SK-N-SH (cell line): Measurements from ENCODE around the gene GHRHR. TPM values are rescaled to one million over a fixed set of nuclear protein-coding genes. Genes with fewer than 3 reads are reported as not detected.

Experiments
- CTCF ChIA-PET: fragments of 300-600, 350-600 bp; formaldehyde crosslinking; extraction: SDS; loops from one replicate; lab custom pipeline; 2021; lab: Yijun Ruan, JAX
- POLR2A ChIA-PET: fragments of 350-600 bp; sonication (Branson Sonifier 250); formaldehyde crosslinking; extraction: SDS; loops from one replicate; lab custom pipeline; 2020; ENCODE audit warnings: antibody characterized with exemption, inconsistent platforms; lab: Yijun Ruan, JAX
- DNase-seq: peaks from one replicate; pipeline ENCODE4 v3.0.0; 2012
- H2AFZ ChIP-seq: fragments of 200-600 bp; sonication (generic); 2 replicates; pipeline ENCODE4 v1.8.1; 2016; ENCODE audit warnings: antibody characterized with exemption, mild to moderate bottlenecking, low read depth
- H3F3A ChIP-seq: fragments of 200-600 bp; sonication (generic); replicated peaks from 2 replicates; pipeline ENCODE3; 2016; ENCODE audit warnings: antibody characterized with exemption, mild to moderate bottlenecking; ENCODE audit not compliant: insufficient read depth
- H3K27ac ChIP-seq, 2 experiments: fragments of 200-500 bp in 1 of 2; fragments of 200-600 bp in 1 of 2; sonication (Bioruptor generic) in 1 of 2; sonication (generic), shearing (Covaris generic) in 1 of 2; 2 replicates each; pipeline versions ENCODE4 v1.5.1 to v1.6.1; 2014 to 2016; ENCODE audit warnings: low read depth in 2 of 2, inconsistent platforms in 1 of 2, low read length in 1 of 2, mild to moderate bottlenecking in 1 of 2, mixed read lengths in 1 of 2
- H3K27me3 ChIP-seq: fragments of 200-600 bp; sonication (generic), shearing (Covaris generic); 2 replicates; pipeline ENCODE4 v1.6.1; 2016; ENCODE audit warnings: mixed run types; ENCODE audit not compliant: insufficient read depth
- H3K36me3 ChIP-seq, 2 experiments: fragments of 200-500 bp in 1 of 2; fragments of 200-600 bp in 1 of 2; sonication (Bioruptor generic) in 1 of 2; sonication (generic) in 1 of 2; replicated peaks in 1 of 2; 2 replicates each; pipeline versions ENCODE3 to v1.5.1; 2014 to 2016; ENCODE audit warnings: low read length in 1 of 2, mild to moderate bottlenecking in 1 of 2; ENCODE audit not compliant: insufficient read depth in 2 of 2, control insufficient read depth in 1 of 2
- H3K4me1 ChIP-seq, 2 experiments: fragments of 200-500 bp in 1 of 2; fragments of 200-600 bp in 1 of 2; sonication (Bioruptor generic) in 1 of 2; sonication (generic), shearing (Covaris generic) in 1 of 2; 2 replicates each; pipeline versions ENCODE4 v1.5.1 to v1.6.1; 2014 to 2016; ENCODE audit warnings: low read depth in 1 of 2, low read length in 1 of 2, mixed run types in 1 of 2; ENCODE audit not compliant: insufficient read depth in 2 of 2, control insufficient read depth in 1 of 2
- H3K4me2 ChIP-seq: fragments of 200-600 bp; sonication (generic), shearing (Covaris generic); 2 replicates; pipeline ENCODE4 v1.6.1; 2017; ENCODE audit warnings: mixed run types
- H3K4me3 ChIP-seq, 2 experiments: fragments of 200-500 bp in 1 of 2; fragments of 200-600 bp in 1 of 2; sonication (Bioruptor generic) in 1 of 2; sonication (generic), shearing (Covaris generic) in 1 of 2; 2 replicates each; pipeline versions ENCODE4 v1.5.1 to v1.8.1; 2014 to 2016; ENCODE audit warnings: low read depth in 2 of 2, inconsistent platforms in 1 of 2, low read length in 1 of 2, mild to moderate bottlenecking in 1 of 2, mixed read lengths in 1 of 2, moderate library complexity in 1 of 2
- H3K79me2 ChIP-seq: fragments of 200-600 bp; sonication (generic); 2 replicates; pipeline ENCODE4 v1.8.1; 2017; ENCODE audit warnings: mild to moderate bottlenecking; ENCODE audit not compliant: insufficient read depth
- H3K9ac ChIP-seq: fragments of 200-600 bp; sonication (generic); 2 replicates; pipeline ENCODE4 v1.6.1; 2017; ENCODE audit warnings: mixed run types
- H3K9me2 ChIP-seq: fragments of 200-600 bp; sonication (generic); 2 replicates; pipeline ENCODE4 v1.6.1; 2017; ENCODE audit warnings: mixed run types
- H3K9me3 ChIP-seq: fragments of 200-600 bp; sonication (generic); 2 replicates; pipeline ENCODE4 v1.6.1; 2017; ENCODE audit warnings: mixed run types, mild to moderate bottlenecking, moderate library complexity
- H4K20me1 ChIP-seq: fragments of 200-600 bp; sonication (generic); 2 replicates; pipeline ENCODE4 v1.6.1; 2017; ENCODE audit warnings: mild to moderate bottlenecking, mixed run types; ENCODE audit not compliant: insufficient read depth
- CHD2 ChIP-seq: fragments of 150-350 bp; IDR thresholded peaks from 2 replicates; pipeline ENCODE4 v1.6.1; 2018; ENCODE audit warnings: low read length; ENCODE audit not compliant: partially characterized antibody
- CTCF ChIP-seq: fragments of 200-600 bp; sonication (generic); IDR thresholded peaks from 2 replicates; pipeline ENCODE4 v1.6.1; 2017; ENCODE audit warnings: antibody characterized with exemption, mild to moderate bottlenecking, moderate library complexity
- ELF1 ChIP-seq: IDR thresholded peaks from 2 replicates; pipeline ENCODE4 v1.4.0; 2012
- EP300 ChIP-seq, 2 experiments: IDR thresholded peaks; 2 replicates each; pipeline versions ENCODE4 v1.4.0 to v1.6.1; 2012; ENCODE audit warnings: borderline replicate concordance in 1 of 2, low read depth in 1 of 2, low read length in 1 of 2
- PBX3 ChIP-seq: IDR thresholded peaks from 2 replicates; pipeline ENCODE4; 2012
- POLR2AphosphoS5 ChIP-seq: IDR thresholded peaks from 2 replicates; pipeline ENCODE4 v1.6.1; 2012; ENCODE audit warnings: low read depth, low read length
- REST ChIP-seq: IDR thresholded peaks from 2 replicates; pipeline ENCODE4 v1.6.1; 2012; ENCODE audit warnings: mild to moderate bottlenecking, low read depth, low read length, moderate library complexity
- RFX5 ChIP-seq: IDR thresholded peaks from 2 replicates; pipeline ENCODE4 v1.6.1; 2012; ENCODE audit warnings: mild to moderate bottlenecking, improper control_type of control experiment, low read length
- RXRA ChIP-seq: IDR thresholded peaks from 2 replicates; pipeline ENCODE4 v1.4.0; 2012; ENCODE audit warnings: low read depth, mild to moderate bottlenecking, borderline replicate concordance
- SIN3A ChIP-seq: IDR thresholded peaks from 2 replicates; pipeline ENCODE4 v1.6.1; 2012; ENCODE audit warnings: low read depth, mild to moderate bottlenecking, low read length, moderate library complexity, borderline replicate concordance
- TAF1 ChIP-seq: IDR thresholded peaks from 2 replicates; pipeline ENCODE4 v1.6.1; 2012; ENCODE audit warnings: low read depth, mild to moderate bottlenecking, low read length, moderate library complexity, borderline replicate concordance
- TCF12 ChIP-seq: IDR thresholded peaks from 2 replicates; pipeline ENCODE4 v1.4.0; 2012
- USF1 ChIP-seq: IDR thresholded peaks from 2 replicates; pipeline ENCODE4 v1.4.0; 2012; ENCODE audit warnings: low read depth, borderline replicate concordance
- USF2 ChIP-seq: fragments of 150-350 bp; IDR thresholded peaks from 2 replicates; pipeline ENCODE4 v1.6.1; 2017; ENCODE audit warnings: antibody characterized with exemption, low read length, low read depth, borderline replicate concordance
- YY1 ChIP-seq: IDR thresholded peaks from 2 replicates; pipeline ENCODE4 v1.4.0; 2012; ENCODE audit warnings: low read depth, mild to moderate bottlenecking
- WGBS: methylation state at CpG from one replicate; pipeline ENCODE4 v1.1.6; 2017; ENCODE audit warnings: low lambda C conversion rate; 5-methylcytosine and 5-hydroxymethylcytosine counted together
- polyA plus RNA-seq, 3 experiments: library from polyadenylated mRNA; depleted of rRNA; stranded (reverse); fragments of >200 nt; gene quantifications; 2 replicates each; pipeline ENCODE4 v1.2.3, GENCODE V29; 2012

GHRHR gene
- polyA plus RNA-seq, 1 of the 3 experiments (the other 2 are of a cell fraction) = not detected

- POLR2A ChIA-PET = interaction anchor here (1.0 to 4.4 kb wide), 3 partner anchors 59 to 137 kb away, joined by 5 to 35 read pairs (median 5); no protein-coding TSS in a partner anchor
- DNase-seq = no peak
- TF ChIP-seq TCF12 = no peak
- TF ChIP-seq CHD2 = no peak
- TF ChIP-seq CTCF = no peak
- TF ChIP-seq SIN3A = no peak
- TF ChIP-seq RFX5 = no peak
- TF ChIP-seq REST = no peak
Observed at GRCh38 chr7:30984359-30985107, 20.8 kb downstream of the GHRHR start.

GRCh38 chr7:30985756-30986155 lies 22.0 kb downstream of the GHRHR start:
- no peaks in the 10 kb centered on the region for H3K36me3 ChIP-seq
- WGBS = 70% methylated on average over 7 of the region's 7 CpGs
- H3K9me2 ChIP-seq = no peaks in the 10 kb centered on the region
- no peaks in the 10 kb centered on the region for H3K9me3 ChIP-seq
- H3K79me2 ChIP-seq = no peaks in the 10 kb centered on the region
- ChIA-PET POLR2A (interaction anchor here (4.4 kb wide), 1 partner anchor 136 kb away, joined by 35 read pairs; no protein-coding TSS in a partner anchor), CTCF (interaction anchor here (1.0 to 31.8 kb wide), 14 partner anchors 8 to 195 kb away, joined by 3 to 1191 read pairs (median 40); partner anchors contain the start of gene ADCYAP1R1)
- peaks cover 0 to 11% of the 10 kb centered on the region in 2 experiments; a peak in 1 of 4 replicates for H3K4me1 ChIP-seq
- no peak overlapping the region for H3K9ac ChIP-seq
- TF ChIP-seq EP300 (IDR thresholded peaks at IDR 0.05; ENCODE audit: borderline replicate concordance in 1 of 2, low read depth in 1 of 2, low read length in 1 of 2) (no peak), CHD2 (no peak), USF1 (no peak), POLR2AphosphoS5 (no peak), TCF12 (no peak), ELF1 (no peak), YY1 (no peak), TAF1 (no peak), RXRA (no peak), USF2 (no peak), PBX3 (no peak)
- H3F3A ChIP-seq = no peaks in the 10 kb centered on the region
- DNase-seq = no peak
- no peak overlapping the region for H3K4me3 ChIP-seq
- H3K4me2 ChIP-seq = no peak overlapping the region
- no peak overlapping the region for H3K27ac ChIP-seq
- H4K20me1 ChIP-seq = no peaks in the 10 kb centered on the region
- peaks cover 4% of the 10 kb centered on the region; the same call in 1 of the 2 replicates for H3K27me3 ChIP-seq
- no peak overlapping the region for H2AFZ ChIP-seq

More at GRCh38 chr7:30984359-30985107, 20.8 kb downstream of the GHRHR start:
- Histone ChIP-seq H3K79me2 (no peaks in the 10 kb centered on the region), H3K9me2 (no peaks in the 10 kb centered on the region), H3K27me3 (peaks cover 8% of the 10 kb centered on the region; the same call in 1 of the 2 replicates), H3F3A (no peaks in the 10 kb centered on the region), H3K4me3 (no peak overlapping the region), H3K4me1 (peaks cover 0 to 11% of the 10 kb centered on the region in 2 experiments; a peak in 1 of 4 replicates), H3K4me2 (no peak overlapping the region), H3K9ac (no peak overlapping the region), H4K20me1 (no peaks in the 10 kb centered on the region), H3K9me3 (no peaks in the 10 kb centered on the region), H2AFZ (no peak overlapping the region), H3K27ac (no peak overlapping the region), H3K36me3 (no peaks in the 10 kb centered on the region)
- CTCF ChIA-PET = interaction anchor here (0.8 to 31.8 kb wide), 48 partner anchors 10 to 244 kb away, joined by 3 to 1191 read pairs (median 8); partner anchors contain the start of genes ADCYAP1R1 and GHRHR
- WGBS = 82% methylated on average over 13 of the region's 13 CpGs
